Neural progenitor cell (in vitro differentiated cells): ENCODE measurements around the gene RHNO1. TPM values are rescaled to one million over a fixed set of nuclear protein-coding genes. Genes with fewer than 3 reads are reported as not detected.
A peak's percentile ranks its signal among the peaks of the same experiment; 100 is the strongest.

ENCODE experiments used
- DNase-seq: peaks from one replicate; pipeline ENCODE4 v3.0.0-alpha.2; 2016; ENCODE audit warnings: low spot score
- H2AFZ ChIP-seq: fragments of 200-600 bp; sonication (generic); replicated peaks from 2 replicates; pipeline ENCODE4 v1.6.1; 2016; ENCODE audit warnings: antibody characterized with exemption
- H3F3A ChIP-seq: fragments of 200-600 bp; sonication (generic); 2 replicates; pipeline ENCODE4 v1.6.1; 2016; ENCODE audit warnings: antibody characterized with exemption, low read depth
- H3K27ac ChIP-seq: fragments of 200-600 bp; sonication (generic); 2 replicates; pipeline ENCODE4 v1.5.1; 2016; ENCODE audit warnings: mild to moderate bottlenecking
- H3K27me3 ChIP-seq: fragments of 200-600 bp; sonication (generic); 2 replicates; pipeline ENCODE4 v1.6.1; 2016; ENCODE audit warnings: mild to moderate bottlenecking, moderate library complexity
- H3K36me3 ChIP-seq: fragments of 200-600 bp; sonication (generic); 2 replicates; pipeline ENCODE4 v1.5.1; 2016
- H3K4me1 ChIP-seq: fragments of 200-600 bp; sonication (generic); 2 replicates; pipeline ENCODE4 v1.6.1; 2016; ENCODE audit warnings: mixed run types
- H3K4me2 ChIP-seq: fragments of 200-600 bp; sonication (generic); 2 replicates; pipeline ENCODE4 v1.6.1; 2016
- H3K4me3 ChIP-seq: fragments of 200-600 bp; sonication (generic); 2 replicates; pipeline ENCODE4 v1.5.1; 2016
- H3K79me2 ChIP-seq: fragments of 200-600 bp; sonication (generic); 2 replicates; pipeline ENCODE4 v1.6.1; 2016; ENCODE audit warnings: low read depth
- H3K9ac ChIP-seq: fragments of 200-600 bp; sonication (generic); 2 replicates; pipeline ENCODE4 v1.6.1; 2016
- H3K9me3 ChIP-seq: fragments of 200-600 bp; sonication (generic); 2 replicates; pipeline ENCODE4 v1.5.1; 2016; ENCODE audit warnings: low read depth
- H4K20me1 ChIP-seq: fragments of 200-600 bp; sonication (generic); 2 replicates; pipeline ENCODE4 v1.6.1; 2016; ENCODE audit warnings: low read depth
- H3K27ac Mint-ChIP-seq: 3 replicates; pipeline ENCODE4 v1.8.0; 2021; ENCODE audit warnings: mixed read lengths
- H3K27me3 Mint-ChIP-seq: 2 replicates; pipeline ENCODE4 v1.8.0; 2022; ENCODE audit warnings: low read depth, mild to moderate bottlenecking, inconsistent platforms, moderate library complexity, mixed read lengths; ENCODE audit not compliant: insufficient read depth
- H3K36me3 Mint-ChIP-seq: 3 replicates; pipeline ENCODE4 v1.8.0; 2021; ENCODE audit warnings: mixed read lengths
- H3K4me1 Mint-ChIP-seq: 3 replicates; pipeline ENCODE4 v1.8.0; 2021; ENCODE audit warnings: mixed read lengths
- H3K4me3 Mint-ChIP-seq: 3 replicates; pipeline ENCODE4 v1.8.0; 2021; ENCODE audit warnings: mild to moderate bottlenecking, moderate library complexity, mixed read lengths
- H3K9me3 Mint-ChIP-seq: 3 replicates; pipeline ENCODE4 v1.8.0; 2020; ENCODE audit warnings: mixed read lengths
- EZH2 ChIP-seq: fragments of 200-600 bp; sonication (generic); IDR thresholded peaks from 2 replicates; pipeline ENCODE4 v1.6.1; 2017; ENCODE audit warnings: antibody characterized with exemption, mild to moderate bottlenecking, moderate library complexity
- EZH2phosphoT487 ChIP-seq: fragments of 200-600 bp; sonication (generic); IDR thresholded peaks from 2 replicates; pipeline ENCODE4 v1.6.1; 2017; ENCODE audit warnings: antibody characterized with exemption
- total RNA-seq: library from RNA; depleted of rRNA; stranded (reverse); fragments of >200 nt; gene quantifications from 2 replicates; pipeline ENCODE4 v1.2.3, GENCODE V29; 2015; ENCODE audit warnings: low replicate concordance
- TF ChIP-seq, protein P1 (sequence below): fragments of 200-600 bp; sonication (generic); IDR thresholded peaks from 2 replicates; pipeline ENCODE4 v1.5.1; 2017; ENCODE audit warnings: antibody characterized with exemption, mild to moderate bottlenecking

The RHNO1 gene
- total RNA-seq, 1 donor from 2014 or later, result 140 TPM

DNA sequence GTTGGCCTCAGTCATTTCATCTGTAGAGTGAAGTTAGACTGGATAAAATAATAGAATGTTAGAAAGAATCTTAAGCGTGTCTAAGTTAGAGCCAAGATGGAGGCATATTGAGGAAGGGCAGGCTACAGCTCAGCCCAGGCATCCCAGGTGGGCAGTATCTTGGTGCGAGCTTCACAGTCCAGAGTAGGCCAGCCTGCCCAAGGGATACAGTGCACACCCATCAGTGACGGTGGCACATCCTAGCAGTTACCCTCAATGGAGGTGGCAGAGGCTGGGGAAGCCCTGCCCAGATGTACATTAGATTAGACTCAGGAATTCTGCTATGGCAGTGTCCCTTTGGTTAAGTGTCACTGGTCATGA is 35.2 kb downstream of the RHNO1 start:
- Histone ChIP-seq H4K20me1 (peaks cover 10% of the 10 kb centered on the region), H2AFZ (no peak overlapping the region), H3K4me1 (no peaks in the 10 kb centered on the region), H3F3A (peaks cover 7% of the 10 kb centered on the region), H3K9ac (no peak overlapping the region), H3K79me2 (peaks cover 10% of the 10 kb centered on the region), H3K36me3 (no peaks in the 10 kb centered on the region), H3K4me3 (no peak overlapping the region), H3K27ac (peak overlapping the region; percentile 80), H3K4me2 (no peak overlapping the region), H3K9me3 (no peaks in the 10 kb centered on the region), H3K27me3 (no peaks in the 10 kb centered on the region)
- peaks cover 30% of the 10 kb centered on the region for H3K36me3 Mint-ChIP-seq
- H3K4me3 Mint-ChIP-seq, result no peak overlapping the region
- H3K27me3 Mint-ChIP-seq, result no peaks in the 10 kb centered on the region
- no peaks in the 10 kb centered on the region for H3K9me3 Mint-ChIP-seq
- peaks cover 9% of the 10 kb centered on the region for H3K4me1 Mint-ChIP-seq
- no peak for DNase-seq
- no peak for TF ChIP-seq EZH2
- TF ChIP-seq, protein P1, sequence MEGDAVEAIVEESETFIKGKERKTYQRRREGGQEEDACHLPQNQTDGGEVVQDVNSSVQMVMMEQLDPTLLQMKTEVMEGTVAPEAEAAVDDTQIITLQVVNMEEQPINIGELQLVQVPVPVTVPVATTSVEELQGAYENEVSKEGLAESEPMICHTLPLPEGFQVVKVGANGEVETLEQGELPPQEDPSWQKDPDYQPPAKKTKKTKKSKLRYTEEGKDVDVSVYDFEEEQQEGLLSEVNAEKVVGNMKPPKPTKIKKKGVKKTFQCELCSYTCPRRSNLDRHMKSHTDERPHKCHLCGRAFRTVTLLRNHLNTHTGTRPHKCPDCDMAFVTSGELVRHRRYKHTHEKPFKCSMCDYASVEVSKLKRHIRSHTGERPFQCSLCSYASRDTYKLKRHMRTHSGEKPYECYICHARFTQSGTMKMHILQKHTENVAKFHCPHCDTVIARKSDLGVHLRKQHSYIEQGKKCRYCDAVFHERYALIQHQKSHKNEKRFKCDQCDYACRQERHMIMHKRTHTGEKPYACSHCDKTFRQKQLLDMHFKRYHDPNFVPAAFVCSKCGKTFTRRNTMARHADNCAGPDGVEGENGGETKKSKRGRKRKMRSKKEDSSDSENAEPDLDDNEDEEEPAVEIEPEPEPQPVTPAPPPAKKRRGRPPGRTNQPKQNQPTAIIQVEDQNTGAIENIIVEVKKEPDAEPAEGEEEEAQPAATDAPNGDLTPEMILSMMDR, result no peak
- TF ChIP-seq EZH2phosphoT487, result no peak
- H3K27ac Mint-ChIP-seq, result no peak overlapping the region

DNA sequence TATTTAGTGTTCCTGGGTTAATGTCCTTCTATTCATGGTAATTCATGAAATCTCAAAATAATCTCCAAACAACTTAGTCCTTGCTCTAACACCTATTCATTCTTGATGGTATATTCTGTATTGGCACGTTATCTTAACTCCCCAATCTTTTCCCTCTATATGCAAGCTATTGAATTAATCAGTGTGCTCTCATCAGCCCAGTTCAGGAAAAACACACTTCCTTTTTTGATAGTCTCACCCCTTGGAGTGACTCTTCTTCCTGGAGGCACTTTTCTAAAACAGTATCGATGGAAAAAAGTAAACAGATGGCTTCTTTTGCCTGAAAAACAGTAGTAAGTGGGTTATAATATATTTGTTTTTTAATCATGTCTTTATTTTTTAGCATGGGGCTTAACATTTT is 42.2 kb downstream of the RHNO1 start:
- no peaks in the 10 kb centered on the region for H3K27me3 Mint-ChIP-seq
- no peaks in the 10 kb centered on the region for H3K4me1 Mint-ChIP-seq
- no peaks in the 10 kb centered on the region for H3K9me3 ChIP-seq
- H3K36me3 ChIP-seq, result peaks cover 4% of the 10 kb centered on the region
- no peaks in the 10 kb centered on the region for H3F3A ChIP-seq
- TF ChIP-seq EZH2 (no peak), EZH2phosphoT487 (no peak)
- TF ChIP-seq, protein P1, result no peak
- no peak overlapping the region for H3K4me3 Mint-ChIP-seq
- no peaks in the 10 kb centered on the region for H3K4me1 ChIP-seq
- no peak overlapping the region for H3K9ac ChIP-seq
- H3K9me3 Mint-ChIP-seq, result no peaks in the 10 kb centered on the region
- no peak overlapping the region for H3K4me3 ChIP-seq
- no peak for DNase-seq
- no peak overlapping the region for H3K27ac Mint-ChIP-seq
- no peaks in the 10 kb centered on the region for H3K27me3 ChIP-seq
- H2AFZ ChIP-seq, result no peak overlapping the region
- no peaks in the 10 kb centered on the region for H3K79me2 ChIP-seq
- no peak overlapping the region for H3K4me2 ChIP-seq
- H3K36me3 Mint-ChIP-seq, result peaks cover 36% of the 10 kb centered on the region
- no peak overlapping the region for H3K27ac ChIP-seq
- no peaks in the 10 kb centered on the region for H4K20me1 ChIP-seq

DNA sequence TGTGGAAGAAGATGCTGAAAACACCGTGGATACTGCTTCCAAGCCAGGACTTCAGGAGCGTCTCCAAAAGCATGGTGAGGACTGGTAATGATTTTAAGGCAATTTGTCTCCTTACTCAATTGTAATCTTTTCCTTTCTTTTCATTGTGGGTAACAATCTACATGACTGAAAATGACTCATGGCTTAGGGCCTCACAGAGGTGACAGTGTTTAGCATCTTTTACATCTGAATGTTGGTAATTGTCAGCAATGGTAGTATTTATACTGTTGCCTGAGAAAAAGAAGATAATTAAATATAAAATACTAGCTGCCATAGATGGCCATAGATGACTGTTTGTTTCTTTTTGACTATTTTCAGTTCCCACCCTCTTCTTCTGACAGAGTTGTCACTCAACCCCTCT is 45.3 kb downstream of the RHNO1 start:
- H3K27ac ChIP-seq, result no peak overlapping the region
- H3K36me3 ChIP-seq, result peaks cover 4% of the 10 kb centered on the region
- no peaks in the 10 kb centered on the region for H3K79me2 ChIP-seq
- H3K9ac ChIP-seq, result no peak overlapping the region
- Mint-ChIP-seq H3K9me3 (no peaks in the 10 kb centered on the region), H3K27ac (no peak overlapping the region), H3K4me1 (no peaks in the 10 kb centered on the region), H3K4me3 (no peak overlapping the region), H3K27me3 (no peaks in the 10 kb centered on the region), H3K36me3 (peaks cover 32% of the 10 kb centered on the region)
- no peaks in the 10 kb centered on the region for H3F3A ChIP-seq
- no peak overlapping the region for H3K4me2 ChIP-seq
- H3K4me3 ChIP-seq, result no peak overlapping the region
- H3K9me3 ChIP-seq, result no peaks in the 10 kb centered on the region
- H3K27me3 ChIP-seq, result no peaks in the 10 kb centered on the region
- no peak for DNase-seq
- no peaks in the 10 kb centered on the region for H4K20me1 ChIP-seq
- H3K4me1 ChIP-seq, result no peaks in the 10 kb centered on the region
- no peak overlapping the region for H2AFZ ChIP-seq
- TF ChIP-seq, protein P1, result no peak
- TF ChIP-seq EZH2 (no peak), EZH2phosphoT487 (no peak)

DNA sequence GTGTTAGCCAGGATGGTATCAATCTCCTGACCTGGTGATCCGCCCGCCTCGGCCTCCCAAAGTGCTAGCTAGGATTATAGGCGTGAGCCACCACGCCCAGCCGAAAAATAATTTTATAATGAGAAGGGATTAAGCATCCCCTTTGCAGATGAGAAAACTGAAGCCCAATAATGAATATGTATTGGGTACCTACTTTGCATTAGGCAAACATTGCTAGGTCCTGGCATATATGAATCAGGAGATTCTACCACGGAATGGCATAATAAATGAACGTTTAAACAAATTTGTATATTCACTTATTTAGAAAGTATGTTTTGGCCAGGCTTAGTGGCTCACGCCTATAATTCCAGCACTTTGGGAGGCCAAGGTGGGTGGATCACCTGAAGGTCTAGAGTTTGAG is 46.0 kb downstream of the RHNO1 start:
- Histone ChIP-seq H3K4me2 (no peak overlapping the region), H3K27ac (no peak overlapping the region), H3K36me3 (peaks cover 4% of the 10 kb centered on the region), H3F3A (no peaks in the 10 kb centered on the region), H2AFZ (no peak overlapping the region), H3K9me3 (no peaks in the 10 kb centered on the region), H4K20me1 (no peaks in the 10 kb centered on the region), H3K9ac (no peak overlapping the region), H3K4me3 (no peak overlapping the region), H3K79me2 (no peaks in the 10 kb centered on the region), H3K27me3 (no peaks in the 10 kb centered on the region), H3K4me1 (no peaks in the 10 kb centered on the region)
- no peak overlapping the region for H3K4me3 Mint-ChIP-seq
- TF ChIP-seq, protein P1, result no peak
- TF ChIP-seq EZH2phosphoT487 (no peak), EZH2 (no peak)
- peaks cover 37% of the 10 kb centered on the region for H3K36me3 Mint-ChIP-seq
- no peaks in the 10 kb centered on the region for H3K4me1 Mint-ChIP-seq
- no peak overlapping the region for H3K27ac Mint-ChIP-seq
- no peaks in the 10 kb centered on the region for H3K9me3 Mint-ChIP-seq
- no peak for DNase-seq
- no peaks in the 10 kb centered on the region for H3K27me3 Mint-ChIP-seq
